ENCODE data around the gene MRPS5.

DNA sequence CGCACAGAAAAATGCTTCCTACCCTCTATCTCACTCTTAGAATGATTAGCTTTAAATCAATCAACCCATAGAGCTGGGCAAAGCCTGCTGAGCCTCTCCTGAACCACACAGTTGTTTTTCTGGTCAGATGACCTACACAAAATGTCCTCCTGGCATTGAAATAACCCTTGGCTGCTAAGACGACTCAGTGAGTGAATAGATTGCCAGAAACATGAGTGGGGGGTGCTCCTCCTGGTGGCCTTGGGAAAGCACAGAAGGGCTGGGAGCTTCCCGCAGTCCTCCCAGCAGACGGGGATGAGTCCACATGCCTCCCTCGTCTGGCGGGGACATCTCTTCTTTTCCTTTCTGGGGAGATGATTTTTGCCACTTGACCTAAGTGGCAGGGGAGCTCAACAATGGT lies 81.2 kb downstream of the MRPS5 start:
- TF ChIP-seq, protein P1, sequence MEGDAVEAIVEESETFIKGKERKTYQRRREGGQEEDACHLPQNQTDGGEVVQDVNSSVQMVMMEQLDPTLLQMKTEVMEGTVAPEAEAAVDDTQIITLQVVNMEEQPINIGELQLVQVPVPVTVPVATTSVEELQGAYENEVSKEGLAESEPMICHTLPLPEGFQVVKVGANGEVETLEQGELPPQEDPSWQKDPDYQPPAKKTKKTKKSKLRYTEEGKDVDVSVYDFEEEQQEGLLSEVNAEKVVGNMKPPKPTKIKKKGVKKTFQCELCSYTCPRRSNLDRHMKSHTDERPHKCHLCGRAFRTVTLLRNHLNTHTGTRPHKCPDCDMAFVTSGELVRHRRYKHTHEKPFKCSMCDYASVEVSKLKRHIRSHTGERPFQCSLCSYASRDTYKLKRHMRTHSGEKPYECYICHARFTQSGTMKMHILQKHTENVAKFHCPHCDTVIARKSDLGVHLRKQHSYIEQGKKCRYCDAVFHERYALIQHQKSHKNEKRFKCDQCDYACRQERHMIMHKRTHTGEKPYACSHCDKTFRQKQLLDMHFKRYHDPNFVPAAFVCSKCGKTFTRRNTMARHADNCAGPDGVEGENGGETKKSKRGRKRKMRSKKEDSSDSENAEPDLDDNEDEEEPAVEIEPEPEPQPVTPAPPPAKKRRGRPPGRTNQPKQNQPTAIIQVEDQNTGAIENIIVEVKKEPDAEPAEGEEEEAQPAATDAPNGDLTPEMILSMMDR (IDR thresholded peaks at IDR 0.05 in 4 of 5, conservative IDR thresholded peaks at IDR 0.05 in 1 of 5), result no peak
- TF ChIP-seq POLR2A (IDR thresholded peaks at IDR 0.05), result no peak

Data from gastrocnemius medialis (tissue), 4 donors.